ENCODE results near the gene STAT6.
A peak's percentile ranks its signal among the peaks of the same experiment; 100 is the strongest.

STAT6 gene

DNA sequence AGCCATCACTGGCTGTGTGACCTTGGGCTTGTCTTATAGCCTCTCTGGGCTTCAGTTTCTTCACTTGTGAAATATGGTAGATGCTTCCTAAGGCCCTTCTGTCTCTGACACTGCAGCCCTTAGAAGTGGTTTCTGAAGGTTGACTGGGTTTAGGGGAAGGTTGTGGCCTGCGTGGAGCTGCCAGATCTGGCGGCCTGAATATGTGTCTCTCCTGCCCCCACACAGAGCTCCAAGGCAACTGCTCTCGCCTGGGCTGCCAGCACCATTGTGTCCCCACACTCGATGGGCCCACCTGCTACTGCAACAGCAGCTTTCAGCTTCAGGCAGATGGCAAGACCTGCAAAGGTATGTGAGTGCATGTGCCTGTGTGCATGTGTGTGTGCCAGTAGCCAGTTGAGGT lies 32.3 kb upstream of the STAT6 start:
- Histone ChIP-seq H3K4me1 (ENCODE audit: control insufficient read depth, insufficient read depth, low read length) (peaks cover 17% of the 10 kb centered on the region; the same call in 1 of the 2 replicates), H3K36me3 (ENCODE audit: control insufficient read depth, insufficient read depth, low read length) (peaks cover 92% of the 10 kb centered on the region), H3K27ac (ENCODE audit: low read depth, low read length) (no peak overlapping the region), H3K9me3 (ENCODE audit: control insufficient read depth, insufficient read depth, low read depth, low read length) (no peaks in the 10 kb centered on the region), H3K9ac (ENCODE audit: low read length) (no peak overlapping the region), H3K27me3 (ENCODE audit: control insufficient read depth, insufficient read depth, low read length) (no peaks in the 10 kb centered on the region), H3K4me3 (ENCODE audit: low read depth, low read length) (no peak overlapping the region)

DNA sequence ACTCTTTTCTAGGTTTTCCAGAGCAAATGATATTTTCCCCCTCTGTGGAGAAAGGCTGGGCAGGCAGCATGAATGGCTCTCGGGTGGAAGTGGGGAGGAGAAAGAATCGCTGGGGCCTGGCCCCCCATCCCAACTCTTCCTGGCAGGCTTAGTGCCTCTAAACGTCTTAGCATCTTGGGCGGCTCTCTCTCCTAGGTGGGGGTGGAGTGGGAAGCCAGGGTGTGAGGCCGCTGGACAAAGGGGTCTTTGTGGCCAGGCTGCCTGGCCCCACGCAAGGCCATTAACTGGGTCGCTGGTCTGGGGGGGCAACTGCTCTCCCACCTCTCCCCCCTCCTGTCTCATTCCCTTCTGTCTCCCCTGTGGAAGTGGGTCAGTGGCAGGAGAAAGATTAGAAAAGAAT lies 31.6 kb upstream of the STAT6 start:
- Histone ChIP-seq H3K4me1 (ENCODE audit: control insufficient read depth, insufficient read depth, low read length) (peaks cover 9% of the 10 kb centered on the region; the same call in 1 of the 2 replicates), H3K27me3 (ENCODE audit: control insufficient read depth, insufficient read depth, low read length) (no peaks in the 10 kb centered on the region), H3K4me3 (ENCODE audit: low read depth, low read length) (no peak overlapping the region), H3K9me3 (ENCODE audit: control insufficient read depth, insufficient read depth, low read depth, low read length) (no peaks in the 10 kb centered on the region), H3K9ac (ENCODE audit: low read length) (no peak overlapping the region), H3K36me3 (ENCODE audit: control insufficient read depth, insufficient read depth, low read length) (peaks cover 92% of the 10 kb centered on the region), H3K27ac (ENCODE audit: low read depth, low read length) (no peak overlapping the region)

DNA sequence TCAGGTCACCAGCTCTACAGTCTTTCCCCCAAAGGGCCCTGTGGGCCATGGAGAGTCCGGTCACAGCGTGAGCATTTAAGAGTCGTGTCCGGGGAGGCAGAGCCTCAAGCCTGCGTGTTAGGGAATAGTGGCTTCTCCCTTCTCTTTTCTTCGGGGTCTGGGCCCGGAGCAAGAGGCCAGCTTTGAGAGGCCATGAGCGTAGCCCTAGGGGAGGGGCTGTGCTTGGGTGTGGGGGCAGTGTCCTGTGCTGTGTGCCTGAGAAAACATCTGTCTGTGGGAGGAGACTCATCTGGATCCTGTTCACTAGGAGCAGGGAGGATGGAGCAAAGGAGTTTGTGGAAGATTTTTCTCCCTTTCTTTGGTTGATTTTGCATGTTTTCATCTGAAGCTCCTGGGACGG lies 31.0 kb upstream of the STAT6 start:
- Histone ChIP-seq H3K4me1 (ENCODE audit: control insufficient read depth, insufficient read depth, low read length) (peaks cover 5% of the 10 kb centered on the region; the same call in 1 of the 2 replicates), H3K27me3 (ENCODE audit: control insufficient read depth, insufficient read depth, low read length) (no peaks in the 10 kb centered on the region), H3K27ac (ENCODE audit: low read depth, low read length) (no peak overlapping the region), H3K9me3 (ENCODE audit: control insufficient read depth, insufficient read depth, low read depth, low read length) (no peaks in the 10 kb centered on the region), H3K9ac (ENCODE audit: low read length) (no peak overlapping the region), H3K36me3 (ENCODE audit: control insufficient read depth, insufficient read depth, low read length) (peaks cover 90% of the 10 kb centered on the region), H3K4me3 (ENCODE audit: low read depth, low read length) (no peak overlapping the region)

DNA sequence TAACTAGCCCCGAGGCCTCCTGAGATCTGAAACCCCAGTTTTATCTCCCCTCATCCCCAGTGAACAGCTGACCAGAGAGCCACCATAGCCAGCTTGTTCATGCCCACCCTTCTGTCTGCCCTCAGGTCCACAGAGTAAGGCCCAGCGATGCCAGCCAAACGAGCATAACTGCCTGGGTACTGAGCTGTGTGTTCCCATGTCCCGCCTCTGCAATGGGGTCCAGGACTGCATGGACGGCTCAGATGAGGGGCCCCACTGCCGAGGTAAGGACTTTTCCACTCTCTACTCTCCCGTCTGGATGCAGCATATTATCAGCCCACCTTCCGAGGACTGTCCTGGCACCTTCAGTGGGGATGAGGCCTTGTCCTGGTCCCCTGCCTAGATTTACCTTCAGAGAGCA lies 30.1 kb upstream of the STAT6 start:
- no peaks in the 10 kb centered on the region for H3K9me3 ChIP-seq (ENCODE audit: control insufficient read depth, insufficient read depth, low read depth, low read length)
- no peaks in the 10 kb centered on the region for H3K4me1 ChIP-seq (ENCODE audit: control insufficient read depth, insufficient read depth, low read length)
- H3K9ac ChIP-seq (ENCODE audit: low read length), result no peak overlapping the region
- peaks cover 81% of the 10 kb centered on the region for H3K36me3 ChIP-seq (ENCODE audit: control insufficient read depth, insufficient read depth, low read length)
- H3K27me3 ChIP-seq (ENCODE audit: control insufficient read depth, insufficient read depth, low read length), result no peaks in the 10 kb centered on the region
- H3K4me3 ChIP-seq (ENCODE audit: low read depth, low read length), result no peak overlapping the region
- H3K27ac ChIP-seq (ENCODE audit: low read depth, low read length), result no peak overlapping the region

DNA sequence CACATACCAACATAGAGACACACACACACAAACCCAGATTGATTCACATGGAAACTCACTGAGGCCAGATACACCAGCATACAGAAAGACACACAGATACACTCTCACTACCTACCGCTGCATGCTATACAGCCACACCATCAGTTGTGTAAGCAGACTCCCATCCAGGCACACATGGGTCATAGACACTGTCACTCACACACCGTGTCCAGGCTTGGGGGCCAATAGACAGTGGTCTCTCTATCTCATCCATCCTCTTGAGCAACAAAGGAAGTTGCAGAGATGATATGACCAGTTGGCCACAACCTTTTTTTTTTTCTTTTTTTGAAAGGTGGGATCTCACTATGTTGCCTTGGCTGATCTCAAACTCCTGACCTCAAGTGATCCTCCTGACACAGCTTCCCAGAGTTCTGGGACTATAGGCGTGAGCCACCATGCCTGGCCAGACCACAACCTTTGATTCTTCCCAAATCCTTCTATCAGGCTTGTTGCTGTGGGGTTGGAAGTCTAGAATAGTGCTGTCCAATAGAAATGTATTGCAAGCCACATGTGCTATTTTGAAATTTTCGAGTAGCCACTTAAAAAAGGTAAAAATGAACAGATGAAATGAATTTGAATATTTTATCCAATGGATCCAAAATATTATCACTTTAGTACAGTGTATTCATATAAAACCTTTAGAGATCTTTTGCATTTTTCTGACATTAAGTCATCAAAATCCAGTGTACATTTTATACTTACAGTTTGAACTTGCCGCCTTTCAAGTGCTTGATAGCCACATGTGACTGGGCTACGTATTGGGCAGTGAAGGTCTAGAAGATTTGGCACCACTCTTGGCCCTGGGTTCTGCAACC lies 28.9 kb upstream of the STAT6 start:
- no peaks in the 10 kb centered on the region for H3K9me3 ChIP-seq (ENCODE audit: control insufficient read depth, insufficient read depth, low read depth, low read length)
- H3K27me3 ChIP-seq (ENCODE audit: control insufficient read depth, insufficient read depth, low read length), result no peaks in the 10 kb centered on the region
- H3K27ac ChIP-seq (ENCODE audit: low read depth, low read length), result no peak overlapping the region
- H3K9ac ChIP-seq (ENCODE audit: low read length), result no peak overlapping the region
- H3K4me1 ChIP-seq (ENCODE audit: control insufficient read depth, insufficient read depth, low read length), result peaks cover 10% of the 10 kb centered on the region
- H3K4me3 ChIP-seq (ENCODE audit: low read depth, low read length), result no peak overlapping the region
- peaks cover 69% of the 10 kb centered on the region for H3K36me3 ChIP-seq (ENCODE audit: control insufficient read depth, insufficient read depth, low read length)

DNA sequence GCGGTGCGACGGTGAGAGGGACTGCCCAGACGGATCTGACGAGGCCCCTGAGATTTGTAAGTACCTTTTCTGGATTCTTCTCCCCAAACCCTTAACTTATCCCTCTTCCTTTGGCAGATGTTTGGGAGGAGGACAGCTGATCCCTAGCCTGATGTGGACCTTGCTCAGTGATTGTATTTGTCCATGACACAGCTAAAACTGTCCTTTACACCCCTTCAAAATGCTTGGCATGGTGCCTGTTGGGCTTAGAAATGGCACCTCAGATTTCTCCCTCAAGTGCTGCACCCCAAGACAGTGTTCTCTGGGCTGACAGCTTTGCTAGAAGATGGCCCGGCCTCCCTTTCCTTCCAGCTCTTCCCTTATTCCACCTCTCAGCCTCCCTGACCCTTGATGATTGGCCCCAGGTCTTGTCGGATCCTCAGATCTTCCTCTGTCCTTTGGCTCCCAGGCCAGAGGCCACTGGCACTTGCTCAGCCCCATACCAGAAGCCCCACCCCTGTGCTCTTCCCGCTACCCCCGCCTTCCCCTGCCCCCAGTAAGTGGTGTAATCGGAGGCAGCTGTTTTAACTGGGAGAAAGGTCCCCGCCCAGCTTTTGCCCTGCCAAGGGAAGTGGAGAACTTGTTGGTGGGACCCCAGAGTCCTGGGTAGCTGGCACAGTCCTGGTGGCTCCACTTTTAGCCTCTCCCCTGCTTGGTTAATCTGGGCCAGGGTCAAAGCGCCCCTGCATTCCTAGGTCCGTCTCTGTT lies 27.5 kb upstream of the STAT6 start:
- H3K27ac ChIP-seq (ENCODE audit: low read depth, low read length), result no peak overlapping the region
- no peak overlapping the region for H3K4me3 ChIP-seq (ENCODE audit: low read depth, low read length)
- H3K4me1 ChIP-seq (ENCODE audit: control insufficient read depth, insufficient read depth, low read length), result peaks cover 19% of the 10 kb centered on the region
- no peaks in the 10 kb centered on the region for H3K27me3 ChIP-seq (ENCODE audit: control insufficient read depth, insufficient read depth, low read length)
- H3K9me3 ChIP-seq (ENCODE audit: control insufficient read depth, insufficient read depth, low read depth, low read length), result no peaks in the 10 kb centered on the region
- H3K9ac ChIP-seq (ENCODE audit: low read length), result no peak overlapping the region
- H3K36me3 ChIP-seq (ENCODE audit: control insufficient read depth, insufficient read depth, low read length), result peaks cover 57% of the 10 kb centered on the region

DNA sequence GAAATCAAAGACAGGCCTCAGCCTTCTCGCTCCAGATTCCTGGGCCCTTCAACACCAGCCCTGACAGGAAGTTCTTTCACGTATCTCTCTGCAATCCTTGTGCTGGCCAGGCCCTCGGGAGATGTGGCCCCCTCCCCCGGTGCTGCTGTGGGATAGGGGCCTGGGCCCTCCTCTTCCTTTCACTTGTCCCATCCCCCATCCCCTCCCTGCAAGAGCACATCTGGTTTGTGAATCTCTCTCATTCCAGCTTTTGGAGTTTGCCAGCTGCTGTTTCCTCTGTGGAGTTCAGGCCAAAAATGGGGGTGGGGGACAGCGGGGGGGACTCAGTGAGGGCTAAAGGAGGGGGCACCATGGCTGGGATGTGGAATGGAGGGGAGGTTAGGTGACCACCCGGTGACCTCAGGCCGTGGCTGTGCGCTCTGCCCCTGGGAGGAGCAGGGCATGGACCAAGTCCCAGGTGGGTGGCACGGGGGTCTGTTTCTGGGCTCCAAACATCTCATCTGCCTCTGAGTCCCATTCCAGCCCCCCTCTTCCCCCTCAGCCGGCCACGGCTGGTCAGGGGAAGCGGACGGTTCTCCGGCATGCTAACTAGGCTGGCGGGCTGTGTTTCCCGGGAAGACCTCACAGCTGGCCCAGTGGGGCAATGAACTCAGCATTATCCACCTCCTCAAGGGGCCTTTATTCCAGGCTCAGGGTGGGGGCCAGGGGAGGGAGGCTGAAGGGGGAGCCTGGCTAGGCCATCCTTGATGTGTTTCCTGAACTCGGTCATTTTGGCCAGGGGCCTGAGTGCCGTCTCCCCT lies 24.6 kb upstream of the STAT6 start:
- peak overlapping the region; percentile 10 for H3K9ac ChIP-seq (ENCODE audit: low read length)
- H3K9me3 ChIP-seq (ENCODE audit: control insufficient read depth, insufficient read depth, low read depth, low read length), result no peaks in the 10 kb centered on the region
- H3K27ac ChIP-seq (ENCODE audit: low read depth, low read length), result peak overlapping the region; percentile 34; the same call in 1 of the 2 replicates
- peaks cover 47% of the 10 kb centered on the region for H3K4me1 ChIP-seq (ENCODE audit: control insufficient read depth, insufficient read depth, low read length)
- peak overlapping the region; percentile 16; the same call in 1 of the 2 replicates for H3K4me3 ChIP-seq (ENCODE audit: low read depth, low read length)
- H3K27me3 ChIP-seq (ENCODE audit: control insufficient read depth, insufficient read depth, low read length), result no peaks in the 10 kb centered on the region
- peaks cover 27% of the 10 kb centered on the region for H3K36me3 ChIP-seq (ENCODE audit: control insufficient read depth, insufficient read depth, low read length)

DNA sequence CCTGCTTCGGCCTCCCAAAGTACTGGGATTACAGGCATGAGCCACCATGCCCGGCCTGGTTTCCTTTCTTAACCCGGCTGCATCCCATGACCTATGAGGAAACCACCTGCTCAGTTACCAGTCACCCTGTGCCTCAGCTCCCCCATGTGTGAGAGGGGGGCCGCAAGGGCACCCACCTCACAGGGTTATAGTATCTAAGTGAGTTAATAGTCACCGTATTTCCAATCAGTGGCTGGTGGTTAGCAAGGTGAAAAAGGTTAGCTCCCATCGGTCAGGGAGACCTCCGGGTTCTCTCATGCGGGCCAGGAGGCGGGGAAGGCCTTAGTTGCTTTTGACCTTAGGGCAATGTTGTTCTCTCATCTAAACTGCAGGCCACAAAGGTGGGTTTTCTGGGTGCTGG lies 23.8 kb upstream of the STAT6 start:
- Histone ChIP-seq H3K4me1 (ENCODE audit: control insufficient read depth, insufficient read depth, low read length) (peaks cover 53% of the 10 kb centered on the region), H3K27me3 (ENCODE audit: control insufficient read depth, insufficient read depth, low read length) (no peaks in the 10 kb centered on the region), H3K9me3 (ENCODE audit: control insufficient read depth, insufficient read depth, low read depth, low read length) (no peaks in the 10 kb centered on the region), H3K9ac (ENCODE audit: low read length) (peak overlapping the region; percentile 10), H3K27ac (ENCODE audit: low read depth, low read length) (peak overlapping the region; percentile 34; the same call in 1 of the 2 replicates), H3K4me3 (ENCODE audit: low read depth, low read length) (0 out of 2 replicates have a peak overlapping the region, but pooled peaks have one; percentile 16), H3K36me3 (ENCODE audit: control insufficient read depth, insufficient read depth, low read length) (peaks cover 21% of the 10 kb centered on the region)

DNA sequence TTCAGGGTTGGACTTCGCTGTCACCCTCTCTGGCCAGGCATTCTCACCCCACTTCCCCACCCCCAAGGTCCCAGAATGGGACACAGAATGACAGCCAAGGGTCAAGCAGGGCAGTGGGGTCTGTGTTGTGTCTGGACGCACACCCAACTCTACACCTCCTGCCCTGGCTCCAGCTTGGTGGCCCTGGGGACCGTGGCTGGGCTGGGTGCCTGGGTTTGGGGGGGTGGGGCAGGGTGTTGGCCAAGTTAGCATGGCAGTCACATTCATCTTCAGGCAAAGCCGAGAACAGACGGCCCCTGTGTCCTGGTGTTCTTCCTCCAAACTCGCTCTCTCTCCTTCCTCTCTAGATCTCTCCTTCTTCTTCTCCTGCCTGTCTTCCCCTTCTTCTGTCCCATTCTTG lies 22.8 kb upstream of the STAT6 start:
- peak overlapping the region; percentile 32 for H3K9ac ChIP-seq (ENCODE audit: low read length)
- H3K9me3 ChIP-seq (ENCODE audit: control insufficient read depth, insufficient read depth, low read depth, low read length), result no peaks in the 10 kb centered on the region
- H3K27me3 ChIP-seq (ENCODE audit: control insufficient read depth, insufficient read depth, low read length), result no peaks in the 10 kb centered on the region
- no peak overlapping the region for H3K4me3 ChIP-seq (ENCODE audit: low read depth, low read length)
- H3K36me3 ChIP-seq (ENCODE audit: control insufficient read depth, insufficient read depth, low read length), result peaks cover 11% of the 10 kb centered on the region
- H3K4me1 ChIP-seq (ENCODE audit: control insufficient read depth, insufficient read depth, low read length), result peaks cover 57% of the 10 kb centered on the region
- peak overlapping the region; percentile 41; the same call in 1 of the 2 replicates for H3K27ac ChIP-seq (ENCODE audit: low read depth, low read length)

DNA sequence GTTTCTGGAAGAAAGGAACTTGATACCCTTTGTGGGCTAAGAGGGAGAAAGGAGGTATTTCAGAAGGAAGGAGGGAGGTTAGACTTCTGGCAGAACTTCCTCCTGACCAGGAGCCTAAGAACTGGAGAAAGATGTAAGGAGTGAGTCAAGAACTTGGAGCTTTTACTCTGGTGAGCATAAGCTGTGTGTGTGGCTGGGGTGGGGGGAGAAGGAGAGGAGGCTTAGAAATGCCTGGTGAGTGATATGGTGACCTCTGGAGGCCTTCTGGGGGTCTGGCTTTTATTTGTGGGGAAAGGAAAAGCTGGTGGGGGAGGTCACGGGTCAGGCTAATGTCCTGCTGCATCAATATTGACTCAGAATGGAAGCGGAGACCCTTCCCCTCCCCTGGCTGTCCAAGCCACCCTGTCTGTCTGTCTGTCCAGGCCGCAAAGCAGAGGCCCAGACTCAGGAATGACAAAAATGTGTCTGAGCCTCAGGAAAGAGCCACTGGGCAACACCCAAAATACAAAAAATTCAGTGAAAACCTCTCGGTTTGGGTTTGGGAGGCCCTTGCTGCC lies 21.9 kb upstream of the STAT6 start:
- Histone ChIP-seq H3K4me1 (ENCODE audit: control insufficient read depth, insufficient read depth, low read length) (peaks cover 57% of the 10 kb centered on the region), H3K9ac (ENCODE audit: low read length) (peak overlapping the region; percentile 22), H3K27ac (ENCODE audit: low read depth, low read length) (peak overlapping the region; percentile 16; the same call in 1 of the 2 replicates), H3K36me3 (ENCODE audit: control insufficient read depth, insufficient read depth, low read length) (peaks cover 4% of the 10 kb centered on the region), H3K4me3 (ENCODE audit: low read depth, low read length) (peak overlapping the region; percentile 14; the same call in 1 of the 2 replicates), H3K27me3 (ENCODE audit: control insufficient read depth, insufficient read depth, low read length) (no peaks in the 10 kb centered on the region), H3K9me3 (ENCODE audit: control insufficient read depth, insufficient read depth, low read depth, low read length) (no peaks in the 10 kb centered on the region)

Data from HUES6 (cell line).